Measurements from ENCODE around the gene PPP2R5C. TPM values are rescaled to one million over a fixed set of nuclear protein-coding genes. Genes with fewer than 3 reads are reported as not detected.

PPP2R5C gene
- total and polyA plus RNA-seq, 9 of the 15 experiments (the other 6 are each of a cell fraction or from before 2014, with no cell fraction given) = 284 to 617 (median 395) TPM

DNA sequence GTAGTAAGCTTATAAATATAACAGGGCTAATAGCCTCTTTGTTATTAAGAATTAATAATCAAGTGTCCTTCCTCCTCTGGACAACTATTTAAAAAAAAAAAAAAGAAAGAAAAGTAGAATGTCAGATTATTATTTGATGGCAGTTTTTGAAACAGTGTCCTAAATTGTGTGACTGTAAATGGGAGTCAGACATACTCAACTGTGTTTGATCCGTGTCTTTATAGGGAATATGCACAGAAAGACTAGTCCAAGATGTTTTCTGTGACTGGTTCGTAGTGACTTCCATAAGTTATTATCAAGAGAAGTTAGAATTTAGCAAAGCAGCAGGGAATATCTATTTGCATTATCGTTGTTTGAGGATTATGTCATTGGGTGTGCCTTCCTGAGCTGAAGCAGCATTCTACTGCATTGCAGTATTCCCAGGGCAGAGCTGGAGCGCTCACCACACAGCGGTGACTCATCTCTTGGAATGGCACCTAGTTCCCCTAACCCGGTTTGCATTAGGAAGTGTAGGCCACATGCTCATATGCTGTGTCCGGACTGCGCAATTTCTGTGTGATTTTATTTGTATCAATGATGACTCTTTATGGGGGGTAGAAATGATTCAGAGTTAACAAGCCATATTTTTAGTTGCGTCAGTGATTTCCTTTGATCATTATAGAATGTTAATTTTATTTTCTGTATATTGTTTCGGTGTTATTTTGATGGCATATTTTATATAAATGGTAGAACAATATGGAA lies 210.8 kb downstream of the PPP2R5C start (continued):
- TF ChIP-seq E2F1 (CRISPR knock-in tag; IDR thresholded peaks at IDR 0.05) (no peak), ZNF197 (CRISPR knock-in tag; IDR thresholded peaks at IDR 0.05; ENCODE audit: low read depth) (no peak), CBX2 (IDR thresholded peaks at IDR 0.05; ENCODE audit: insufficient read depth, low read length, poor library complexity, severe bottlenecking) (no peak), ZC3H8 (IDR thresholded peaks at IDR 0.05) (no peak), HIVEP1 (CRISPR knock-in tag; IDR thresholded peaks at IDR 0.05) (no peak), CTBP1 (IDR thresholded peaks at IDR 0.05; ENCODE audit: borderline replicate concordance) (peak; percentile 56; the same call in 1 of the 2 replicates), MTA1 (IDR thresholded peaks at IDR 0.05; ENCODE audit: borderline replicate concordance) (no peak), MTF1 (CRISPR knock-in tag; IDR thresholded peaks at IDR 0.05; ENCODE audit: borderline replicate concordance) (no peak), ZNF75A (CRISPR knock-in tag; IDR thresholded peaks at IDR 0.05) (no peak), ATF6 (CRISPR knock-in tag; IDR thresholded peaks at IDR 0.05) (no peak), ETV1 (tag; conservative IDR thresholded peaks at IDR 0.05; ENCODE audit: low read depth) (no peak), NBN (IDR thresholded peaks at IDR 0.05; ENCODE audit: low read depth) (no peak)
- TF ChIP-seq, protein P1, sequence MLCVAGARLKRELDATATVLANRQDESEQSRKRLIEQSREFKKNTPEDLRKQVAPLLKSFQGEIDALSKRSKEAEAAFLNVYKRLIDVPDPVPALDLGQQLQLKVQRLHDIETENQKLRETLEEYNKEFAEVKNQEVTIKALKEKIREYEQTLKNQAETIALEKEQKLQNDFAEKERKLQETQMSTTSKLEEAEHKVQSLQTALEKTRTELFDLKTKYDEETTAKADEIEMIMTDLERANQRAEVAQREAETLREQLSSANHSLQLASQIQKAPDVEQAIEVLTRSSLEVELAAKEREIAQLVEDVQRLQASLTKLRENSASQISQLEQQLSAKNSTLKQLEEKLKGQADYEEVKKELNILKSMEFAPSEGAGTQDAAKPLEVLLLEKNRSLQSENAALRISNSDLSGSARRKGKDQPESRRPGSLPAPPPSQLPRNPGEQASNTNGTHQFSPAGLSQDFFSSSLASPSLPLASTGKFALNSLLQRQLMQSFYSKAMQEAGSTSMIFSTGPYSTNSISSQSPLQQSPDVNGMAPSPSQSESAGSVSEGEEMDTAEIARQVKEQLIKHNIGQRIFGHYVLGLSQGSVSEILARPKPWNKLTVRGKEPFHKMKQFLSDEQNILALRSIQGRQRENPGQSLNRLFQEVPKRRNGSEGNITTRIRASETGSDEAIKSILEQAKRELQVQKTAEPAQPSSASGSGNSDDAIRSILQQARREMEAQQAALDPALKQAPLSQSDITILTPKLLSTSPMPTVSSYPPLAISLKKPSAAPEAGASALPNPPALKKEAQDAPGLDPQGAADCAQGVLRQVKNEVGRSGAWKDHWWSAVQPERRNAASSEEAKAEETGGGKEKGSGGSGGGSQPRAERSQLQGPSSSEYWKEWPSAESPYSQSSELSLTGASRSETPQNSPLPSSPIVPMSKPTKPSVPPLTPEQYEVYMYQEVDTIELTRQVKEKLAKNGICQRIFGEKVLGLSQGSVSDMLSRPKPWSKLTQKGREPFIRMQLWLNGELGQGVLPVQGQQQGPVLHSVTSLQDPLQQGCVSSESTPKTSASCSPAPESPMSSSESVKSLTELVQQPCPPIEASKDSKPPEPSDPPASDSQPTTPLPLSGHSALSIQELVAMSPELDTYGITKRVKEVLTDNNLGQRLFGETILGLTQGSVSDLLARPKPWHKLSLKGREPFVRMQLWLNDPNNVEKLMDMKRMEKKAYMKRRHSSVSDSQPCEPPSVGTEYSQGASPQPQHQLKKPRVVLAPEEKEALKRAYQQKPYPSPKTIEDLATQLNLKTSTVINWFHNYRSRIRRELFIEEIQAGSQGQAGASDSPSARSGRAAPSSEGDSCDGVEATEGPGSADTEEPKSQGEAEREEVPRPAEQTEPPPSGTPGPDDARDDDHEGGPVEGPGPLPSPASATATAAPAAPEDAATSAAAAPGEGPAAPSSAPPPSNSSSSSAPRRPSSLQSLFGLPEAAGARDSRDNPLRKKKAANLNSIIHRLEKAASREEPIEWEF (CRISPR knock-in tag; IDR thresholded peaks at IDR 0.05) = no peak
- TF ChIP-seq, protein P2, sequence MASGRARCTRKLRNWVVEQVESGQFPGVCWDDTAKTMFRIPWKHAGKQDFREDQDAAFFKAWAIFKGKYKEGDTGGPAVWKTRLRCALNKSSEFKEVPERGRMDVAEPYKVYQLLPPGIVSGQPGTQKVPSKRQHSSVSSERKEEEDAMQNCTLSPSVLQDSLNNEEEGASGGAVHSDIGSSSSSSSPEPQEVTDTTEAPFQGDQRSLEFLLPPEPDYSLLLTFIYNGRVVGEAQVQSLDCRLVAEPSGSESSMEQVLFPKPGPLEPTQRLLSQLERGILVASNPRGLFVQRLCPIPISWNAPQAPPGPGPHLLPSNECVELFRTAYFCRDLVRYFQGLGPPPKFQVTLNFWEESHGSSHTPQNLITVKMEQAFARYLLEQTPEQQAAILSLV (tag; IDR thresholded peaks at IDR 0.05) = no peak
- TF ChIP-seq, protein P3, sequence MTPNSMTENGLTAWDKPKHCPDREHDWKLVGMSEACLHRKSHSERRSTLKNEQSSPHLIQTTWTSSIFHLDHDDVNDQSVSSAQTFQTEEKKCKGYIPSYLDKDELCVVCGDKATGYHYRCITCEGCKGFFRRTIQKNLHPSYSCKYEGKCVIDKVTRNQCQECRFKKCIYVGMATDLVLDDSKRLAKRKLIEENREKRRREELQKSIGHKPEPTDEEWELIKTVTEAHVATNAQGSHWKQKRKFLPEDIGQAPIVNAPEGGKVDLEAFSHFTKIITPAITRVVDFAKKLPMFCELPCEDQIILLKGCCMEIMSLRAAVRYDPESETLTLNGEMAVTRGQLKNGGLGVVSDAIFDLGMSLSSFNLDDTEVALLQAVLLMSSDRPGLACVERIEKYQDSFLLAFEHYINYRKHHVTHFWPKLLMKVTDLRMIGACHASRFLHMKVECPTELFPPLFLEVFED (CRISPR knock-in tag; conservative IDR thresholded peaks at IDR 0.05) = no peak
- TF ChIP-seq, protein P4, sequence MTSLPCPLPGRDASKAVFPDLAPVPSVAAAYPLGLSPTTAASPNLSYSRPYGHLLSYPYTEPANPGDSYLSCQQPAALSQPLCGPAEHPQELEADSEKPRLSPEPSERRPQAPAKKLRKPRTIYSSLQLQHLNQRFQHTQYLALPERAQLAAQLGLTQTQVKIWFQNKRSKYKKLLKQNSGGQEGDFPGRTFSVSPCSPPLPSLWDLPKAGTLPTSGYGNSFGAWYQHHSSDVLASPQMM (CRISPR knock-in tag; IDR thresholded peaks at IDR 0.05) = no peak
